Erythroblast (primary cell): Measurements from ENCODE around the gene GLT8D2.

Experiments used
- DNase-seq, 2 experiments: peaks; one replicate each; lab custom pipeline; 2025; lab: John Stamatoyannopoulos, UW
- GATA1 ChIP-seq: IDR thresholded peaks from 2 replicates; pipeline ENCODE4 v1.6.1; 2011; ENCODE audit warnings: low read depth, mild to moderate bottlenecking, control low read depth, low read length, moderate library complexity
- POLR2A ChIP-seq: IDR thresholded peaks from 2 replicates; pipeline ENCODE4 v1.6.1; 2011; ENCODE audit warnings: mild to moderate bottlenecking, low read length

GLT8D2 gene

DNA sequence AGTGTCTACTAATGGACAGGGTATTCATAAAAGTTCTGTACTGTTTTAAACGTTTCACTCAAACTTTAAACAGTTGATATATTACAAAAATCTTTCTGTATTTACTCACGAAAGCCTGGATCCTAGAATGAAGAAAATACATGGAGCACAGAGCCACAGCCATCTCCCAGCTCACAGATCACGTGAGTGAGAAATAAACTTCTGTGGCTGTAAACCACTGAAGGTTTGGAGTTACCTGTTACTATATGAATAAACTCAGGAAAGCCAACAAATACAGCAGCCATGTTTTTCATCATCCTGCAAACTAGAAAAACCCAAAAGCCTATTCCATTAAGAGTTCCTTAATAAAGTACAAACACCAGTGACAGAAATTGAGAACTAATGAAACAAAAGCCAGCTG is 85.2 kb downstream of the GLT8D2 start:
- TF ChIP-seq POLR2A: no peak
- TF ChIP-seq GATA1: no peak
- DNase-seq: no peak

DNA sequence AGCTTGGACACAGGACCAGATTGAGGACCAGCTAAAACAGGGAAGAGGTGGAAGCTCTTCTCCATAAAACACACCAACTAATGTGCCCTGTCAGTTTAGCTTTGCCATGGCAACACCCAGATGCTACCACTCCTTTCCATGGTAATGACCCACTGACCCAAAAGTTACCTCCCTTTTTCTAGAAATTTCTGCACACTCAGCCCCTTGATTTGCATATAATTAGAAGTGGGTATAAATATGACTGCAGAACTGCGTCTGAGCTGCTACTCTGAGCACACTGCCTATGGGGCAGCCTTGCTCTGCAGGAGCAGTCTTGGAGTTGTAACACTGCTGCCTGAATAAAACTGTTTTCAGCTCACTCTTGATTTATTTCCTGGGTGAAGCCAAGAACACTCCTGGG is 87.5 kb downstream of the GLT8D2 start:
- TF ChIP-seq POLR2A (no peak), GATA1 (no peak)
- DNase-seq: no peak

DNA sequence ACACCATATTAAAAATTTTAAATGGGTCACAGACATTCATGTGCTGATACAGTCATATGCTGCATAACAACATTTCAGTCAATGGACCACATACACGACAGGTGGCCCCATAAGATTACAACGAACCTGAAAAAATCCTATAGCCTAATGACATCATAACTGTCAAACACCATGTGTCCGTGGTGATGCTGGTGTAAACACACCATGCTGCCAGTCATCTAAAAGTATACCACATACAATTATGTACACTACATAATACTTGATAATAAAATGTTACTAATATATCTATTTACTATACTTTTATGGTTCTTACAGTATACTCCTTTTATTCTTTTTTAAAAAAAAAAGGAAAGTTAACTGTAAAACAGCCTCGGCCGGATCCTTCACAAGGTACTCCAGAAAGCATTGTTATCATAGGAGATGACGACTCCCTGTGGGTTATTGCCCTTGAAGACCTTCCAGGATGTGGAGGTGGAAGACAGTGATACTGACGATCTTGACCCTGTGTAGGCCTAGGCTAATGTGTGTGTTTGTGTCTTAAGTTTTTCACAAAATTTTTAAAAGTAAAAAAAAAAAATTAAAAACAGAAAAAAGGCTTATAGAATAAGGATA is 89.3 kb downstream of the GLT8D2 start:
- TF ChIP-seq GATA1: no peak
- TF ChIP-seq POLR2A: no peak
- peak; percentile 43 to 67 for DNase-seq

DNA sequence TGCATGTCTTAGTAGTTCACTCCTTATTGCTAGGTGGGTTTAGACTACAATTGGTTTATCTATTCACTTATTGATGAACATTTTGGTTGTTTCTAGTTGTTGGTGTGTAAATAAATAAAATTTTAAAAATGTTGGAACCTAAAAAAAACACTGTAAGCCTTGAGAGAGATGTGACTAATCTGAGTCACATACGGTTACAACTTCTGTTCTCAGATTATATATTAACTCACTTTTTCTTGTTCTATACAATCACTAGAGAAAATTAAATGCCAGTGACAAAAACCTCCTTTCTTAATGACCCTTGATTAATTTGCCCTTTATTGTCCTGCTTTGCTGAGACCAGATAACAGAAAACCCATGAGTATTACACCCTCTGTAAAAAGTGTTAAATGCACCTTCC is 91.4 kb downstream of the GLT8D2 start:
- no peak for DNase-seq
- TF ChIP-seq POLR2A (no peak), GATA1 (no peak)

DNA sequence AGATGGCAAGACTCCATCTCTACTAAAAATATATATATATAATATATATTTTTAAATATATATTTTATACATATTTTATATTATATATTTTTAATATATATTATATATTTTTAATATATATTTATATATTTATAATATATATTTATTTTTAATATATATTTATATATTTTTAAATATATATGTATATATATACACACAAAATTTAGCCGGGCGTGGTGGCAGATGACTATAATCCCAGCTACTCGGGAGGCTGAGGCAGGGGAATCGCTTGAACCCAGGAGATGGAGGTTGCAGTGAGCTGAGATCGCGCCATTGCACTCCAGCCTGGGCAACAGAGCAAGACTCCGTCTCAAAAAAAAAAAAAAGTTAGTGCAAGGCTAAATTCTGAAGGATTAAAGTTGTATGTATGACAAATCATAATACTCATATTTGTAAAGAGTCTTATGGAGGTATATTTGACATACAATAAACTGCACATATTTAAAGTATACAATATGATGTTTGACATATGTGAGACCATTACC is 92.1 kb downstream of the GLT8D2 start:
- DNase-seq: no peak
- no peak for TF ChIP-seq POLR2A
- TF ChIP-seq GATA1: no peak

DNA sequence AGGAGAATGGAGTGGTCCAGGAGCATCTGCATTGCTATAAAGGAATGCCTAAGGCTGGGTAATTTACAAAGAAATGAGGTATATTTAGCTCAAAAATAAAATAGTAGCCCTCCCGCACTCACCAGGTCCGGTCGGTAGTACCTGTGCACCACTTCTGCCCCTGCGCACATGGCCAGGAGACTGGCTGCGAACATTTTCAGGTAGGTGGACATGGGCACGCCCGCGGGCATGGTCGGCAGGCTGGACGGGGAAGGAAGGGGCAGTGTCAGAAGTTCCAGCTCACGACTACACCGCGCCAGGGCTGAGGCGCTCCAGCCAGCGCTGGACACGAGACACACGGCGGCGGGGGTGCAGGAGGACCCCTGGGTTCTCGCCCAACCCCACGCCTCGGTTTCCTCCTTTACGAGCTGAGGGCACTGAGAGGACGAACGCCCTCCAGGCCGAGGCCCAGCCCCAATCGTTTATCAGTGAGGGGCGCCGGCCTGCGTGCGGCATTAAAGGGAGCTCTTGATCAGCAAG is 93.4 kb downstream of the GLT8D2 start:
- TF ChIP-seq GATA1 (no peak), POLR2A (no peak)
- no peak for DNase-seq

DNA sequence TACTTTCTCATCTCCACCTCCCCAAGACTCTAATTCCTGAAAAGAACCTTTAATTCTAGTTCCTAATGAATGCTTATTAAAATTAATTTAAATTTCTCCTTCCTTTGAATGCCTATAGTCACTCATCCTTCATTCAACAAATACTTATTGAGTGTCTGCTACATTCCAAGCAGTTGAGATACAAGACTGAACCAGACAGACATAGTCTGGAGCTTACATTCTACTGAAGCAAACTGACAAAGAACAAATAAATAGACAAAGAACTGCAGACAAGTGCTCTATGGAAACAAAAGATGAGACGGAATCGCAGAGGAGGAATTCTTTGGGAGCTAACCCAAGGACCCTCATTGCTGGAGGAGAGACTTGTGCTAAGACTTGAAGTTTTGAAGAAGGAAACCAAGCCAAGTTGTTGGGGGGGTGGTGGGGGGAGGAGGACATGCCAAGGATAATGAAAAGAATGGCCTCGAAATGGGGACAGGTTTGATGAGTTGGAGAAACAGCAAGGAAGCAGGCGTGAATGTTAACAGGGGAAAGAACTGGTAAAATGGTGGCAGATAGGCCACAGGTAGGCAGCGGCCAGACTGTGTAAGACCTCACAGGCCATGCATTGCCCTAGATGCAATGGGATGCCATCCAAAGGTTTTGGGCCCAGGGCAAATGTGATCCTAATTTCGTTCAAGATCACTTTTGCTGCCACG is 94.0 kb downstream of the GLT8D2 start:
- DNase-seq: peak; percentile 46 to 51
- TF ChIP-seq GATA1: no peak

DNA sequence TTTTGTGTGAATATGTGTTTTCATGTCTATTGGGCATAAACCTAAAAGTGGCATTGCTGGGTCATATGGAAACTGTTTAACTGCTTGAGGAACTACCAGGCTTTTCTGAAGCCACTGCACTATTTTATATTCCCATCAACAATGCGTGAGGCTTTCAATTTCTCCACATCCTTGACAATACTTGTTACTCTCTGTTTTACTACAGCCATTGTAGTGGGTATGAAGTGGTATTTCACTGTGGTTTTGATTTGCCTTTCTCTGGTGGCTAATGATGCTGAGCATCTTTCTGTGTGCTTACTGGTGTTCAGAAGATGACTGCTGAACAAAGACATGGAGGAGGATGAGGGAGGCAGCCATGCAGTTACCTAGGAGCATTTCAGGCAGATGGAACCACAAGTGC is 97.5 kb downstream of the GLT8D2 start:
- DNase-seq: no peak

DNA sequence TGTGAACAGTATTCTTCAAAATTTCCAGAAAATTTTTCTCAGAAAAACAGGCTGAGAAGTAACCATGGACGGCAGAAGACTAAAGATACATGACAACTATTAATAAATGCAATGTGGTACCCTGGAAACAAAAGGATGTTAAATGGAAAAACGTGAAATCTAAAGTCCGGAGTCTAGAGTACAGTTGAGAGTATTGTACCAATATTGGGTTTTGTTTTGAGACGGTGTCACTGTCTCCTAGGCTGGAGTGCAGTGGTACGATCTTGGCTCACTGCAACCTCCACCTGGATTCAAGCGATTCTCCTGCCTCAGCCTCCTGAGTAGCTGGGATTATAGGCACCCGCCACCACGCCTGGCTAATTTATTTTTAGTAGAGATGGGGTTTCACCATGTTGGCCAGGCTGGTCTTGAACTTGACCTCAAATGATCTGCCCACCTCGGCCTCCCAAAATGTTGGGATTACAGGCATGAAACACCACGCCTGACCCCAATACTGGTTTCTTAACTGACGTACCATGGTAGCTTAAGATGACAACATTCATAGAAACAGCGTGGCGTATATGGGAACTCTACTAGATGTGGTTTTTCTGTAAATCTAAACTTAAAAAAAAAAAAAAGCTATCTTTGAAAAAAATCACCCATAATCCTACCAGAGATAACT is 101.1 kb downstream of the GLT8D2 start:
- TF ChIP-seq POLR2A (no peak), GATA1 (no peak)

More for the DNA sequence above, 97.5 kb downstream of the GLT8D2 start:
- TF ChIP-seq GATA1 (no peak), POLR2A (no peak)

DNA sequence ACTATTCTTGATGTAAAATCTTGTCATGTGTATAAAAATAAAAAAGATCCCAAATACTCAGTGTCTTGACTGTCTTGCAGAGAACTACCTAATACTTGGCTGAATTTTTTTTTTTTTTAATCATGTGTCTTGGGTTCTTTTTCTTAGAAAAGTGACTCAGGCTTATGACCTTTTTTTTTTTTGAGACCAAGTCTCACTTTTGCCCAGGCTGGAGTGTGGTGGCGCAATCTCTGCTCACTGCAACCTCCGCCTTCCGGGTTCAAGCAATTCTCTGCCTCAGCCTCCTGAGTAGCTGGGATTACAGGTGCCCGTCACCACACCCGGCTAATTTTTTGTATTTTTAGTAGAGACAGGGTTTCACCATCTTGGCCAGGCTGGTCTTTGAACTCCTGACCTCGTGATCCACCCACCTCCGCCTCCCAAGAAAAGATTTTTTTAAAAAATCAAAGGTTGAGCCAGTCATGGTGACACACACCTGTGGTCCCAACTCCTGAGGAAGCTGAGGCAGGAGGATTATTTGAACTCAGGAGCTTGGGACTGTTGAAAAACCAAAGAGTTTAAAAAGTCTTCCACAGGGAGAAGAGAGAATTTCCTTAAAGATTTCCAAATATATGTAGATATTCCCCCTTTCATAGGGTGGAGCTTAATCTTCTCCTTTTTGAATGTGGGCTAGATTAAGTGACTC is 102.0 kb downstream of the GLT8D2 start:
- DNase-seq: peak in 1 of 2 experiments; percentile 10
- TF ChIP-seq GATA1 (no peak), POLR2A (no peak)

More for the DNA sequence above, 101.1 kb downstream of the GLT8D2 start:
- DNase-seq: no peak

DNA sequence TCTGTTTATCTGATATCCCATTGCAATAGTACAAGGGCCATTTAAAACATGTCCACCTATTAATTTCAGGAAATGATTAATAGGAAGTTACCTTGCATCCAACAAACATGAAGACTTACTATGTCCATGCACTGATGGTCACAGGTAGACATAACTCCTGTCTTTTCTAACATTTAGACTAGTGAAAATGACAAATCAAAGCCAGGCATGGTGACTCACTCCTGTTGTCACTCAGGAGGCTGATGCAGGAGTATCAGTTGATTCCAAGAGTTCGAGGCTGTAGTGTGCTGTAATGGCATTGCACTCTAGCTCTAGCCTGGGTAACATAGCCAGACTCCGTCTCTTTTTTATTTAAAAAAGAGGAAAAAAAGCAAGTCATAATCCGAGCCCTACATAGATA is 105.0 kb downstream of the GLT8D2 start:
- no peak for TF ChIP-seq POLR2A
- TF ChIP-seq GATA1: no peak
- DNase-seq: no peak
